Hematopoietic multipotent progenitor cell treated with erythropoietin and hydrocortisone succinate and interleukin-3 and kit ligand, for 17 days (in vitro differentiated cells): ENCODE measurements around the gene SF3B3.
"Not testable (repeated sequence)": the region's sequence is repeated elsewhere in the genome, so short reads cannot be mapped to it uniquely, and the experiment has no call there.

ENCODE experiments used
- DNase-seq: peaks from one replicate; pipeline ENCODE4 v3.0.0-alpha.2; 2015; ENCODE audit warnings: low spot score

The SF3B3 gene

GRCh38 chr16:70512456-70512855, 11.2 kb upstream of the SF3B3 start:
- no peak for DNase-seq

DNA sequence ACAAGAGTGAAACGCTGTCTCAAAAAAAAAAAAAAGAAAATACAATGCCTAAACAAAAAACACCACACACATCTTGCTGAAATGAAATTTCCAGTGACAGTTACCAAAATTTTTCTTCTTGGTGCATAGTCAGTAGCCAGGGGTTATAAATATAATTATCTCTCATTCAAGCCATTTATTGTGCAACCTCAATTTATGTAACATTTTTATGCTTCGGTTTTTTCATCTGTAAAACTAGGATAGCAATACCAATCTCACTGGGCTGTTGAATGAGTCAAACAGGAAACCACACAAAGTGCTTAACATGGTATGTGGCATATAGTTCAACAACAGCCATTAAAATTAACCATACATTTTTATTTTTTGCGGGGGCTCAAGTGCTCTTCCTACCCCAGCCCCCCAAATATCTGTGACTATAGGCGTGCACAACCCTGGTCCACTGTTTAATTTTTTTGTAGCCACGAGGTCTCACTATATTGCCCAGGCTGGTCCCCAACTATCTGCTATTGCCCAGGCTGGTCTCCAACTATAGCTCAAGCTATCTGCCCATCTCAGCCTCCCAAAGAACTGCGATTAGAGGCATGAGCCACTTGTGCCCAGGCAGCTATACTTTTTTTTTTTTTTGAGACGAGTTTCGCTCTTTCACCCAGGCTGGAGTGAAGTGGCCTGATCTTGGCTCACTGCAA, 2.9 kb upstream of the SF3B3 start:
- DNase-seq: no peak

GRCh38 chr16:70522216-70523075, 1.2 kb upstream of the SF3B3 start:
- DNase-seq: peak; percentile 21

DNA sequence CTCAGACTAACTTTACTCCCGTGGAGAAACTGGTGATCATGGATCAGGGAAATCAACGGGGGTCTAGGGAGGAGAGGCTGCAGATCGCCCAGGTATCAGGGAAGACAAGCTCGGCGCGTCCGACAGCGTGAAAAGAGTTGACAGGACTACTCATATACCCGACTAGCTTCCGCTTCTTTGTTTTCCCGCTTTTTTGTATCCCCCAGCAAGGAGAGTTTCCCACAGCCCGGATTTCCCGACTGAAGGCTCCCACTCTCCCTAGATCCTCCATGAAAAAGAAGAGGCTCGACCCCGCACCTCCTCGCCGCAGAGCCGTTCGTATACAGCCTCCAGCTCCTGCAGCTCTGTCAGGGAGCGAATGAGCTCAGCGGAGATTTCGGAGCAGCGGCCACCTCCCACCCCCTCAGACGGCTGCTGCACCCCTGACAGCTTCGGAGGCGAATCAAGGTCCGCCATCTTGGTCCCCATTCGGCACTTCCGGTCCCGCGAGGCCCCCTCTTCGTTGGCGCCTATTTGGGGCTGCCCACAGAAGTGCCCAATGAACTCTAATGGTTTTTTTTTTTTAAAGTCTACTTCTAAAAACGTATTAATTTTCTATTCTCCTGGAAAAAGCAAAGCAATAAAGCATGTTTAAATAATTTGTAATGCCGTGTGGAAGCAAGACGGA, 407 bp upstream of the SF3B3 start, which contains the start of gene COG4:
TSS of gene COG4 (minus strand) at position 479 of the 667 bp plus-strand sequence. CDS start at position 468, 11 bp downstream.
- DNase-seq: peak; percentile 93

- not testable (repeated sequence) for DNase-seq
Measured at GRCh38 chr16:70524399-70524825, 796 bp downstream of the SF3B3 start.

- DNase-seq: no peak
Measured at GRCh38 chr16:70526403-70526802, 2.8 kb downstream of the SF3B3 start.

GRCh38 chr16:70527315-70527996, 3.8 kb downstream of the SF3B3 start:
- DNase-seq: peak; percentile 29

- peak; percentile 82 for DNase-seq
Measured at GRCh38 chr16:70529051-70529777, 5.6 kb downstream of the SF3B3 start.

DNA sequence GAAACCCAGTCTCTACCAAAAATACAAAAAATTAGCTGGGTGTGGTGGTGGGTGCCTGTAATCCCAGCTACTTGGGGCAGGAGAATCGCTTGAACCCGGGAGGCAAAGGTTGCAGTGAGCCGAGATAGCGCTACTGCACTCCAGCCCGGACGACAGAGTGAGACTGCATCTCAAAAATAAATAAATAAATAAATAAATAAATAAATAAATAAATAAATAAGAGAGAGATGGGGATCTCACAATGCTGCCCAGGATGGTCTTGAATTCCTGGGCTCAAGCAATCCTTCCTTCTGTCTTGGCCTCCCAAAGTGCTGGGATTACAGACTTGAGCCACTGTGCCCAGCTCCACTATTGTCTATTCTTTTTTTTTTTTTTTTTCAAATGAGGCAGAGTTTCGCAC, 6.3 kb downstream of the SF3B3 start:
- not testable (repeated sequence) for DNase-seq

DNA sequence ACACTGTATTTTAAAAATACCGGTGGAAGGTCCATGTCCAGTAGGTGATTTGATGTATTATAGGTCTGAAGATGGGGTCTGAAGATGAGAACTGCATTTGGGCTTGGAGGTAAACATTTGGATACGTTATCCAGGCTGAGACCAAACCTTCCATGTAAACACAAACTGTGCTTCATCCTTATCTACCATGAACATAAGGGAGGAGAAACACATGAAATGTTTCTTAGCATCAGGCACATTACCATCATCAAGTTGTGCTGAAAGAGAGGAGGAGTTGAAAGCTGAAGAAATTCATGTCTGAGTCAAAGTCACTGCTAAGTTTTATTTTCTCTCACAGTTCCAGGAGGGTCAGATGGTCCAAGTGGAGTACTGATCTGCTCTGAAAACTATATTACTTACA, 11.4 kb downstream of the SF3B3 start:
- peak; percentile 75 for DNase-seq

DNA sequence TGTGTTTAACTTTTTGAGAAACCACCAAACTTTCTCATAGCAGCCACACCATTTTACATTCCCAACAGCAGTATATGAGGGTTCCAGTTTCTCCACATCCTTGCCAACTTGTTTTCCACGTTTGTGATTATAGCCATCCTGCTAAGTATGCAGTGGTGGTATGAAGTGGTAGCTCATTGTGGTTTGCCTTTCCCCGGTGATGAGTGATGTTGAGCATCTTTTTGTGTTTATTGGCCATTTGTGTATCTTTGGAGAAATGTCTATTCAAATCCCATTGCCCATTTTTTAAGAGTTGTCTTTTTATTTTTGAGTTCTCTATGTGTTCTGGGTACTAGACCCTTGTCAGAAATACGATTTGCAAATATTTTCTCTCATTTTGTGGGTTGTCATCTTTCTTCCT, 17.4 kb downstream of the SF3B3 start:
- DNase-seq: no peak

DNA sequence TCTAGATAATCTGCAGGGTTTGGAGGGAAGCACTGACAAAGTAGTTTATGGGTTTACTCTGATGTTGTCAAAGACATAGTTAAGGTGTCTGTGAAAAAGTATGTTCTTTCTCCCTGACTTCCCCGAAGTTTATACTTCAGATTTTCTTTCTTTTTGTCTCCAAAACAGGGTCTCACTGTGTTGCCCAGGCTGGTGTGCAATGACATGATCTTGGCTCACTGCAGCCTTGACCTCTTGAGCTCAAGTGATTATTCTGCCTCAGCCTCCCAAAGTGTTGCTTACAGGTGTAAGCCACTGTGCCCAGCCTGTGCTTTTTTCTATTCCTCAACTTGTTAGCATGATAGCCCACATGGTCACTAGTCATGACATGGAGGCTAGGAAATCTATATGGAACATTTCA, 20.9 kb downstream of the SF3B3 start:
- no peak for DNase-seq

- DNase-seq: no peak
Measured at GRCh38 chr16:70548936-70549335, 25.3 kb downstream of the SF3B3 start.

- DNase-seq: no peak
Measured at GRCh38 chr16:70550082-70550481, 26.5 kb downstream of the SF3B3 start.

GRCh38 chr16:70551788-70552187, 28.2 kb downstream of the SF3B3 start:
- DNase-seq: no peak

DNA sequence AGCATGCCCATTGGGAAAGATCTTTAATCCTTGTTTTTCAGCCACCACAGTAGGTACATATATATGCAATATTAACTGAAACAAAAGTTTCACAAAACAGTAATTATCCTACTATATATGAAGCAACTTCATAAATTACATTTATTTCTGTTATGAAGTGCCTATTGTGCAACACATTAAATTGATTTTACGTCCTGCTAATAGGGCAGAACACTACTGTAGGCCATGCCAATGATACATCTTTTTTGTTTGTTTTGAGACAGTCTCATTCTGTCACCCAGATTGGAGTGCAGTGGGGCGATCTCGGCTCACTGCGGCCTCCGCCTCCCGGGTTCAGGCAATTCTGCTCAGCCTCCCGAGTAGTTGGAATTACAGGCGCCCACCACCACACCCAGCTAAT, 29.1 kb downstream of the SF3B3 start:
- no peak for DNase-seq

GRCh38 chr16:70553645-70554044, 30.0 kb downstream of the SF3B3 start:
- no peak for DNase-seq

- DNase-seq: no peak
Measured at GRCh38 chr16:70556063-70556462, 32.4 kb downstream of the SF3B3 start.

- DNase-seq: no peak
Measured at GRCh38 chr16:70561623-70562022, 38.0 kb downstream of the SF3B3 start.

- no peak for DNase-seq
Measured at GRCh38 chr16:70563636-70564035, 40.0 kb downstream of the SF3B3 start.

- no peak for DNase-seq
Measured at GRCh38 chr16:70565053-70565452, 41.4 kb downstream of the SF3B3 start.
